Medulla oblongata (tissue), 1 donor: ENCODE data around the gene VIT.
"Not testable (repeated sequence)": the region's sequence is repeated elsewhere in the genome, so short reads cannot be mapped to it uniquely, and the experiment has no call there.

Experiments
- DNase-seq: peaks from one replicate; pipeline ENCODE4 v3.0.0-alpha.2; 2015; ENCODE audit errors: extremely low spot score

Gene VIT

GRCh38 chr2:36807223-36807886, 110.8 kb downstream of the VIT start:
- DNase-seq, result no peak

GRCh38 chr2:36808386-36809068, 112.0 kb downstream of the VIT start:
- DNase-seq, result no peak

GRCh38 chr2:36809069-36809445, 112.5 kb downstream of the VIT start:
- no peak for DNase-seq

- no peak for DNase-seq
Measured at GRCh38 chr2:36811071-36811470, 114.6 kb downstream of the VIT start.

GRCh38 chr2:36812196-36812595, 115.7 kb downstream of the VIT start:
- DNase-seq, result no peak

- DNase-seq, result no peak
Measured at GRCh38 chr2:36818542-36818941, 122.0 kb downstream of the VIT start.

- no peak for DNase-seq
Measured at GRCh38 chr2:36819095-36819711, 122.7 kb downstream of the VIT start.

- DNase-seq, result no peak
Measured at GRCh38 chr2:36820942-36821605, 124.6 kb downstream of the VIT start.

GRCh38 chr2:36823862-36824261, 127.4 kb downstream of the VIT start:
- DNase-seq, result no peak

GRCh38 chr2:36824273-36824672, 127.8 kb downstream of the VIT start:
- DNase-seq, result no peak

- not testable (repeated sequence) for DNase-seq
Measured at GRCh38 chr2:36824683-36825082, 128.2 kb downstream of the VIT start.

GRCh38 chr2:36831185-36831584, 134.7 kb downstream of the VIT start:
- no peak for DNase-seq

- DNase-seq, result no peak
Measured at GRCh38 chr2:36834203-36834602, 137.7 kb downstream of the VIT start.

- no peak for DNase-seq
Measured at GRCh38 chr2:36834731-36835524, 138.4 kb downstream of the VIT start.

GRCh38 chr2:36839976-36840617, 143.6 kb downstream of the VIT start:
- DNase-seq, result no peak

GRCh38 chr2:36843838-36844237, 147.3 kb downstream of the VIT start:
- DNase-seq, result no peak

GRCh38 chr2:36849265-36849664, 152.8 kb downstream of the VIT start:
- DNase-seq, result no peak

GRCh38 chr2:36854241-36854640, 157.7 kb downstream of the VIT start:
- DNase-seq, result no peak

- DNase-seq, result no peak
Measured at GRCh38 chr2:36855429-36855828, 158.9 kb downstream of the VIT start.

- no peak for DNase-seq
Measured at GRCh38 chr2:36857713-36858112, 161.2 kb downstream of the VIT start.
